ENCODE data around the gene RNF111.

The RNF111 gene

GRCh38 chr15:58987491-58988005 lies at the start of gene RNF111:
RNF111 (plus strand) TSS chr15:58987663; CDS start chr15:59030823, 43,160 bp downstream.
- intact Hi-C loops (cut with micrococcal nuclease): loop anchor here (5.0 to 10.0 kb wide), 3 partner anchors 55 to 507 kb away; partner anchors contain the start of genes CCNB2 and SLTM
- Mint-ChIP-seq H3K27ac (peak within 1 kb of the TSS; percentile 98), H3K4me1 (ENCODE audit: low read depth) (peaks cover 48% of the 10 kb centered on the region), H3K27me3 (no peaks in the 10 kb centered on the region), H3K36me3 (ENCODE audit: low read depth) (peaks cover 38% of the 10 kb centered on the region), H3K9me3 (no peaks in the 10 kb centered on the region), H3K4me3 (peak within 1 kb of the TSS; percentile 95)

- intact Hi-C loops (cut with micrococcal nuclease): no loop called here
Observed at GRCh38 chr15:58947179-58947578, 40.3 kb upstream of the RNF111 start.

GRCh38 chr15:58951388-58952007 lies 36.0 kb upstream of the RNF111 start:
- Mint-ChIP-seq H3K36me3 (ENCODE audit: low read depth) (no peaks in the 10 kb centered on the region), H3K4me1 (ENCODE audit: low read depth) (peaks cover 13% of the 10 kb centered on the region), H3K4me3 (no peak overlapping the region), H3K9me3 (no peaks in the 10 kb centered on the region), H3K27me3 (no peaks in the 10 kb centered on the region), H3K27ac (no peak overlapping the region)
- intact Hi-C loops (cut with micrococcal nuclease): loop anchor here (10.0 kb wide), 1 partner anchor 543 kb away; no protein-coding TSS in a partner anchor

More at GRCh38 chr15:58947179-58947578, 40.3 kb upstream of the RNF111 start:
- no peaks in the 10 kb centered on the region for H3K9me3 Mint-ChIP-seq
- peaks cover 3% of the 10 kb centered on the region for H3K4me1 Mint-ChIP-seq (ENCODE audit: low read depth)
- no peak overlapping the region for H3K4me3 Mint-ChIP-seq
- no peak overlapping the region for H3K27ac Mint-ChIP-seq
- no peaks in the 10 kb centered on the region for H3K36me3 Mint-ChIP-seq (ENCODE audit: low read depth)
- no peaks in the 10 kb centered on the region for H3K27me3 Mint-ChIP-seq

GRCh38 chr15:58952751-58953150 lies 34.7 kb upstream of the RNF111 start:
- no peak overlapping the region for H3K27ac Mint-ChIP-seq
- no peak overlapping the region for H3K4me3 Mint-ChIP-seq
- intact Hi-C loops (cut with micrococcal nuclease): loop anchor here (10.0 kb wide), 1 partner anchor 542 kb away; no protein-coding TSS in a partner anchor
- H3K36me3 Mint-ChIP-seq (ENCODE audit: low read depth): no peaks in the 10 kb centered on the region
- peaks cover 19% of the 10 kb centered on the region for H3K4me1 Mint-ChIP-seq (ENCODE audit: low read depth)
- H3K9me3 Mint-ChIP-seq: no peaks in the 10 kb centered on the region
- H3K27me3 Mint-ChIP-seq: no peaks in the 10 kb centered on the region

- peaks cover 15% of the 10 kb centered on the region for H3K4me1 Mint-ChIP-seq (ENCODE audit: low read depth)
- H3K4me3 Mint-ChIP-seq: no peak overlapping the region
- no peaks in the 10 kb centered on the region for H3K36me3 Mint-ChIP-seq (ENCODE audit: low read depth)
- H3K27ac Mint-ChIP-seq: no peak overlapping the region
- intact Hi-C loops (cut with micrococcal nuclease): loop anchor here (10.0 kb wide), 1 partner anchor 537 kb away; no protein-coding TSS in a partner anchor
- H3K9me3 Mint-ChIP-seq: no peaks in the 10 kb centered on the region
- no peaks in the 10 kb centered on the region for H3K27me3 Mint-ChIP-seq
Observed at GRCh38 chr15:58957101-58957973, 30.1 kb upstream of the RNF111 start.

- Mint-ChIP-seq H3K9me3 (no peaks in the 10 kb centered on the region), H3K27ac (no peak overlapping the region), H3K4me1 (ENCODE audit: low read depth) (peaks cover 5% of the 10 kb centered on the region), H3K27me3 (no peaks in the 10 kb centered on the region), H3K36me3 (ENCODE audit: low read depth) (no peaks in the 10 kb centered on the region), H3K4me3 (no peak overlapping the region)
- intact Hi-C loops (cut with micrococcal nuclease): loop anchor here (10.0 kb wide), 1 partner anchor 536 kb away; no protein-coding TSS in a partner anchor
Observed at GRCh38 chr15:58958811-58959210, 28.7 kb upstream of the RNF111 start.

- H3K9me3 Mint-ChIP-seq: no peaks in the 10 kb centered on the region
- H3K27me3 Mint-ChIP-seq: no peaks in the 10 kb centered on the region
- H3K4me1 Mint-ChIP-seq (ENCODE audit: low read depth): peaks cover 5% of the 10 kb centered on the region
- no peaks in the 10 kb centered on the region for H3K36me3 Mint-ChIP-seq (ENCODE audit: low read depth)
- H3K4me3 Mint-ChIP-seq: no peak overlapping the region
- intact Hi-C loops (cut with micrococcal nuclease): no loop called here
- no peak overlapping the region for H3K27ac Mint-ChIP-seq
Observed at GRCh38 chr15:58962136-58962535, 25.3 kb upstream of the RNF111 start.

- H3K4me1 Mint-ChIP-seq (ENCODE audit: low read depth): no peaks in the 10 kb centered on the region
- intact Hi-C loops (cut with micrococcal nuclease): no loop called here
- H3K36me3 Mint-ChIP-seq (ENCODE audit: low read depth): no peaks in the 10 kb centered on the region
- H3K9me3 Mint-ChIP-seq: no peaks in the 10 kb centered on the region
- no peak overlapping the region for H3K4me3 Mint-ChIP-seq
- H3K27me3 Mint-ChIP-seq: no peaks in the 10 kb centered on the region
- no peak overlapping the region for H3K27ac Mint-ChIP-seq
Observed at GRCh38 chr15:58962662-58963565, 24.5 kb upstream of the RNF111 start.

GRCh38 chr15:58966698-58967097 lies 20.8 kb upstream of the RNF111 start:
- Mint-ChIP-seq H3K9me3 (no peaks in the 10 kb centered on the region), H3K27me3 (peaks cover 2% of the 10 kb centered on the region), H3K4me3 (no peak overlapping the region), H3K27ac (no peak overlapping the region), H3K36me3 (ENCODE audit: low read depth) (no peaks in the 10 kb centered on the region), H3K4me1 (ENCODE audit: low read depth) (no peaks in the 10 kb centered on the region)
- intact Hi-C loops (cut with micrococcal nuclease): no loop called here

GRCh38 chr15:58967479-58967878 lies 20.0 kb upstream of the RNF111 start:
- H3K36me3 Mint-ChIP-seq (ENCODE audit: low read depth): no peaks in the 10 kb centered on the region
- H3K4me3 Mint-ChIP-seq: no peak overlapping the region
- H3K27me3 Mint-ChIP-seq: peaks cover 6% of the 10 kb centered on the region
- no peaks in the 10 kb centered on the region for H3K4me1 Mint-ChIP-seq (ENCODE audit: low read depth)
- H3K9me3 Mint-ChIP-seq: no peaks in the 10 kb centered on the region
- H3K27ac Mint-ChIP-seq: no peak overlapping the region
- intact Hi-C loops (cut with micrococcal nuclease): no loop called here

GRCh38 chr15:58977887-58978286 lies 9.6 kb upstream of the RNF111 start:
- intact Hi-C loops (cut with micrococcal nuclease): no loop called here
- no peak overlapping the region for H3K4me3 Mint-ChIP-seq
- H3K36me3 Mint-ChIP-seq (ENCODE audit: low read depth): no peaks in the 10 kb centered on the region
- peaks cover 68% of the 10 kb centered on the region for H3K4me1 Mint-ChIP-seq (ENCODE audit: low read depth)
- peak overlapping the region; percentile 45 for H3K27ac Mint-ChIP-seq
- H3K9me3 Mint-ChIP-seq: no peaks in the 10 kb centered on the region
- H3K27me3 Mint-ChIP-seq: peaks cover 3% of the 10 kb centered on the region

GRCh38 chr15:58980351-58980939 lies 7.0 kb upstream of the RNF111 start:
- Mint-ChIP-seq H3K9me3 (no peaks in the 10 kb centered on the region), H3K36me3 (ENCODE audit: low read depth) (no peaks in the 10 kb centered on the region), H3K4me3 (no peak overlapping the region), H3K4me1 (ENCODE audit: low read depth) (peaks cover 68% of the 10 kb centered on the region), H3K27me3 (no peaks in the 10 kb centered on the region), H3K27ac (no peak overlapping the region)
- intact Hi-C loops (cut with micrococcal nuclease): loop anchor here (2.0 to 10.0 kb wide), 3 partner anchors 124 to 514 kb away; partner anchors contain the start of gene CCNB2

Data from dendritic cell treated with granulocyte-macrophage colony-stimulating factor and Interleukin-4, amounts not matched to agents 40 ng/mL and 50 ng/mL, for 4 days (primary cell).